Mucosa of descending colon (tissue), 3 donors: ENCODE measurements around the gene SPRYD3. TPM values are rescaled to one million over a fixed set of nuclear protein-coding genes. Genes with fewer than 3 reads are reported as not detected.
"Not testable (repeated sequence)": the region's sequence is repeated elsewhere in the genome, so short reads cannot be mapped to it uniquely, and the experiment has no call there.

ENCODE experiments used
- ATAC-seq: fragments of 200-7000 bp; cut with Tn5 transposase; one replicate; pipeline ENCODE4 v1.9.1; 2020; ENCODE audit warnings: mild to moderate bottlenecking, moderate library complexity
- DNase-seq, 3 donors: peaks; one replicate each; pipeline ENCODE4 v3.0.0-alpha.2; 2020
- H3K36me3 ChIP-seq: fragments of 200-600 bp; one replicate; pipeline ENCODE4 v1.8.0; 2021; ENCODE audit warnings: low read depth, mild to moderate bottlenecking
- H3K4me1 ChIP-seq: fragments of 200-600 bp; one replicate; pipeline ENCODE4 v1.8.0; 2021; ENCODE audit warnings: low read depth, mild to moderate bottlenecking
- H3K4me3 ChIP-seq: fragments of 200-600 bp; one replicate; pipeline ENCODE4 v1.8.0; 2021; ENCODE audit warnings: mild to moderate bottlenecking
- H3K9me3 ChIP-seq: fragments of 200-600 bp; one replicate; pipeline ENCODE4 v1.8.0; 2021; ENCODE audit warnings: mild to moderate bottlenecking
- intact Hi-C, 2 donors: fragments of 100-400 bp; cut with DNase I in 1 of 2; cut with micrococcal nuclease in 1 of 2; formaldehyde crosslinking; loops; one replicate each; pipeline versions ENCODE4 v1.11.0 to v1.11.1; 2022; cut with DNase I, micrococcal nuclease
- total RNA-seq, 3 donors: library from RNA; stranded (reverse); fragmentation: NEBNext Ultra II Directional in 2 of 3; extraction: Animal tissue kit (Norgen Biotek cat#: 25700) in 2 of 3; gene quantifications; one replicate each; pipeline versions ENCODE4 v1.2.1 to v1.2.4, GENCODE V29; 2021 to 2023
- TF ChIP-seq, protein P1 (sequence below): fragments of 200-600 bp; IDR thresholded peaks from one replicate; pipeline ENCODE4 v1.8.0; 2022; ENCODE audit warnings: antibody characterized with exemption, mild to moderate bottlenecking
- donor health status: DM: no; HTN: no; CAD: no; lungs with moderate emphysema.
- donor health status: DM: no; HTN: no; CAD: no.
- donor health status: DM: no; HTN: yes; CAD: no.

SPRYD3 gene
- total RNA-seq, 3 donors from 2014 or later = 27.3 to 51.0 (median 32.5) TPM

DNA sequence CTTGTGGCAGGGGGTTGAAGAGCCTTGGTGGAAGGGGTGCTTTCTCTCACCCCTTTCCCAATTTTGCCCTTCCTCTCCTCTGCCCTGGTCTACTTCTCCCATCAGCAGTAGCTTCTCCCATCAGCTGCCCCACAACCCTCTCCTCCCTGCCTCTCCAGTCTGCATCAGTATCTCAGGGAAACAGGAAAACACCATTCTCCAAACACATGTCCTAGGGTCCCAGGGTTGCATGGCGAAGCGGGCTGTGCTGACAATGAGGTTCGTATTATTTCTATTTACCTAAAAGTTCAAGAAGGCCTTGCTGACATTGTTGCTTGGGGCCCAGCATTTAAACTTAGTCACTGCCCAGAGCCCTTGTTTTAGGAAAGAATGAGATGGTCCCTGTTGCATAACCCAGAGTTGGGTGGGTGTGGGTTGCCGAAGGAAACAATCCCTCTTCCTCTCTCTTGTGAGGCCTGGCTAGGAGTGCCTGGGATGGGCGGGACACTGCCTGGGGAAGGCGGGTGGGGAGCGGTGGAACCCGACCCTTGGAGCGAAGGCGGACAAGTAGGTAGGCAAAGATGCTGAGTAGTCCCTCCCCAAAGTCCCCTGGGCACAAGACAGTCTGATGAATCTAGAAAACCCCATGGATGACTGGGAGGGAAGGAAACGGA is 17.0 kb upstream of the SPRYD3 start:
- ATAC-seq (peak; percentile 39), DNase-seq (peak; percentile 43 to 75 (median 48))
- intact Hi-C loops = loop anchor here in 1 of 2 donors (5.0 kb wide), 1 partner anchor 34 kb away; no protein-coding TSS in a partner anchor
- no peaks in the 10 kb centered on the region for H3K9me3 ChIP-seq
- no peak overlapping the region for H3K4me3 ChIP-seq
- H3K4me1 ChIP-seq = peaks cover 11% of the 10 kb centered on the region
- TF ChIP-seq, protein P1, sequence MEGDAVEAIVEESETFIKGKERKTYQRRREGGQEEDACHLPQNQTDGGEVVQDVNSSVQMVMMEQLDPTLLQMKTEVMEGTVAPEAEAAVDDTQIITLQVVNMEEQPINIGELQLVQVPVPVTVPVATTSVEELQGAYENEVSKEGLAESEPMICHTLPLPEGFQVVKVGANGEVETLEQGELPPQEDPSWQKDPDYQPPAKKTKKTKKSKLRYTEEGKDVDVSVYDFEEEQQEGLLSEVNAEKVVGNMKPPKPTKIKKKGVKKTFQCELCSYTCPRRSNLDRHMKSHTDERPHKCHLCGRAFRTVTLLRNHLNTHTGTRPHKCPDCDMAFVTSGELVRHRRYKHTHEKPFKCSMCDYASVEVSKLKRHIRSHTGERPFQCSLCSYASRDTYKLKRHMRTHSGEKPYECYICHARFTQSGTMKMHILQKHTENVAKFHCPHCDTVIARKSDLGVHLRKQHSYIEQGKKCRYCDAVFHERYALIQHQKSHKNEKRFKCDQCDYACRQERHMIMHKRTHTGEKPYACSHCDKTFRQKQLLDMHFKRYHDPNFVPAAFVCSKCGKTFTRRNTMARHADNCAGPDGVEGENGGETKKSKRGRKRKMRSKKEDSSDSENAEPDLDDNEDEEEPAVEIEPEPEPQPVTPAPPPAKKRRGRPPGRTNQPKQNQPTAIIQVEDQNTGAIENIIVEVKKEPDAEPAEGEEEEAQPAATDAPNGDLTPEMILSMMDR = no peak
- H3K36me3 ChIP-seq = no peaks in the 10 kb centered on the region

DNA sequence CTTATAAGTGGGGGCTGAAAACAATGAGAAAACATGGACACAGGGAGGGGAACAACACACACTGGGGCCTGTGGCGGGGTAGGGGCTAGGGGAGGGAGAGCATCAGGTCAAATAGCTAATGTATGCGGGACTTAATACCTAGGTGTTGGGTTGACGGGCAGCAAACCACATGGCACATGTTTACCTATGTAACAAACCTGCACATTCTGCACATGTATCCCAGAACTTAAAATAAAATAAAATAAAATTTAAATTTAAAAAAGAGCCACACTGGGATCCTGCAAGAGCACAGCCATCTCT is 16.4 kb upstream of the SPRYD3 start:
- not testable (repeated sequence) for H3K9me3 ChIP-seq, ATAC-seq
- intact Hi-C loops = loop anchor here in 1 of 2 donors (5.0 kb wide), 1 partner anchor 33 kb away; no protein-coding TSS in a partner anchor

DNA sequence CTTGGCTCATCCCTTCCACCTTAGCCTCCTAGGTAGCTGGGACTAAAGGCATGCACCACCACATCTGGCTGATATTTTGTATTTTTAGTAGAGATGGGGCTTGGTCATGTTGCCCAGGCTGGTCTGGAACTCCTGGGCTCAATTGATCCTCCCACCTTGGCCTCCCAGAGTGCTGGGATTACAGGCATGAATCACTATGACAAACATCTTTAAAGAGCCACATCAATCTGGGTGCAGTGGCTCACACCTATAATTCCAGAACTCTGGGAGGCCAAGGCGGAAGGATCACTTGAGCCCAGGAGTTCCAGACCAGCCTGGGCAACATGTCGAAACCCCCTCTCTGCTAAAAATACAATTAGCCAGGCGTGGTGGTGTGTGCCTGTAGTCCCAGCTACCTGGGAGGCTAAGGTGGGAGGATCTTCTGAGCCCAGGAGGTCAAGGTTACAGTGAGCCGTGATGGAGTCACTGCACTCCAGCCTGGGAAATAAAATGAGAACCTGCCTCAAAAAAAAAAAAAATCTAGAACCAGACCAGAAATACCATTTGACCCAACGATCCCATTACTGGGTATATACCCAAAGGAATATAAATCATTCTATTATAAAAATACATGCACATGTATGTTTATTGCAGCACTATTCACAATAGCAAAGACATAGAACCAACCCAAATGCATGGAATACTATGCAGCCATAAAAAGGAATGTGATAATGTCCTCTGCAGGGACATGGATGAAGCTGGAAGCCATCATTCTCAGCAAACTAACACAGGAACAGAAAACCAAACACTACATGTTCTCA is 15.8 kb upstream of the SPRYD3 start:
- ATAC-seq, H3K36me3 ChIP-seq: not testable (repeated sequence)
- intact Hi-C loops = loop anchor here in 1 of 2 donors (5.0 kb wide), 1 partner anchor 33 kb away; no protein-coding TSS in a partner anchor

More for the DNA sequence above, 16.4 kb upstream of the SPRYD3 start:
- H3K36me3 ChIP-seq, H3K4me3 ChIP-seq, DNase-seq: not testable (repeated sequence)
- H3K4me1 ChIP-seq = peaks cover 11% of the 10 kb centered on the region

DNA sequence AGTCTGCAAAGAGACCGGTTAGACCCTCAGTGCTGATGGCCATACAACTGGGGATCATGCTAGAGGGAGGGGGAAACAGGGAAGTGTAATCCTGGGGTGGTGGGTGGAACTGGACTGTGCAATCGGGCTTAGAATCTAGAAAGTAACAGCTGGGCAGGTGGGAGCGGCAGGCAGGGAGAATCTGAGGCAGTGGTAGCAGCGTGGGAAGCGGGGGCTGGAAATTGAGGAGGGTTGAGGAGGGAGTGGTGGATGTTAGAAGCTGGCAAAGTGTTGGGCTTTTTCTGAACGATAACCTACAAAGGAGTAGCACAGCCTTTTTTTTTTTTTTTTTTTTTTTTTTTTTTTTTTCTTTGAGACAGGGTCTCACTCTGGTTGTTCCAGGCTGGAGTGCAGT is 15.2 kb upstream of the SPRYD3 start:
- ATAC-seq (no peak), DNase-seq (no peak)

More for the DNA sequence above, 15.8 kb upstream of the SPRYD3 start:
- H3K4me3 ChIP-seq, H3K9me3 ChIP-seq, DNase-seq: not testable (repeated sequence)
- H3K4me1 ChIP-seq = peaks cover 11% of the 10 kb centered on the region

DNA sequence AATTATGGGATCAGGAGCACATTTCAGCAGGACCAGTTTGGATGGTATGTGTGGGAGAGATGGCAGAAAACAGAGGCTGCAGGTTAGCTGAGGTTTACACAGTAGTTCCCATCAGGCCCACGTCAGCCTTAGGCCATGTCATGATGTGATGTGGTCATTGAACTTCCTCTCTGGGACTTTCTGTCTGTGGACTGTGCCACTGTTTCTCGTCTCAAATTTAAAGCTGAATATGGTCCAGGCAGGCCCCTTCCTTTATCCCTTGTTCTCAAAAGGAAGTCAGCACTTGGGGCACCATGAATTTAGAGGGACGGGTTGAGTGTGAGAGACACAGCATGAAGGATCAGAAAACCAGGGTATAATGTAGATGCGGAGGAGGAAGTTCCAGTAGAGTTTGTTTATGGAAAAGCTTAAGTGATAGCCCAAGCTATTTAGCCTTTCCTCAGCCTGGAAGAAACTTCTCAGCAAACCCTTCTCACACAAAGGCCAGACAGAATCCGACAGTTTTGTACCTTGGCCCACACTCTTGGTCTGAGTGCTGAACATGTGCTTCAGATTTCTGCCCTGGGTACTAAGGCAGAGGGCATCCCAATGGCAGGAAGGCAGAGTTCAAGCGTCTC is 14.7 kb upstream of the SPRYD3 start:
- Histone ChIP-seq H3K9me3 (no peaks in the 10 kb centered on the region), H3K4me1 (peaks cover 11% of the 10 kb centered on the region), H3K36me3 (no peaks in the 10 kb centered on the region), H3K4me3 (no peak overlapping the region)
- intact Hi-C loops = no loop called here
- DNase-seq = no peak
- ATAC-seq = peak; percentile 11
- TF ChIP-seq, protein P1 = no peak

More for the DNA sequence above, 15.2 kb upstream of the SPRYD3 start:
- intact Hi-C loops = no loop called here
- no peak overlapping the region for H3K4me3 ChIP-seq
- TF ChIP-seq, protein P1 = no peak
- H3K9me3 ChIP-seq = no peaks in the 10 kb centered on the region
- H3K36me3 ChIP-seq = no peaks in the 10 kb centered on the region
- peaks cover 11% of the 10 kb centered on the region for H3K4me1 ChIP-seq

DNA sequence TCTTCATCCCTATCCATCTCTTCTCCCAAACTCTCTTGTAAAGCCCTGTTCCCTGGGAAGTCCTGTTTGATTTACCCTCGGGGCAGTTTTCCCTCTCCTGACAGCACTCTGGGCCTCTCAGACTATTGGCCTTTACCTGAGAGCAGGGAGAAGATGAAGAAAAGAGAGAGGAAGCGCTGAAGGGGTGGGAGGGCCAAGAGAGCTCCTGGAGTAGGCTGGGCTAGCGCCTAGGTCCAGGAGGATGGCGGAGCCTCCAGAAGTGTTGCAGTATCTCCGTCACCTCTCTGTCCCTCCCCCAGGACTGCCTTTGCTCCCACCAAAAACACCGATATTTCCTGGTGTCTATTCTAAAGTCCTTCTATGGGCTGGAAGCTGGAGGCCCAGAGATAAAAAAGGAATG is 12.6 kb upstream of the SPRYD3 start:
- no peak for DNase-seq
- no peak for ATAC-seq

More for the DNA sequence above, 12.6 kb upstream of the SPRYD3 start:
- no peak overlapping the region for H3K4me3 ChIP-seq
- no peaks in the 10 kb centered on the region for H3K36me3 ChIP-seq
- no peaks in the 10 kb centered on the region for H3K9me3 ChIP-seq
- intact Hi-C loops = no loop called here
- TF ChIP-seq, protein P1 = no peak
- H3K4me1 ChIP-seq = no peaks in the 10 kb centered on the region
